ENCODE data around the gene MPZ. TPM values are rescaled to one million over a fixed set of nuclear protein-coding genes. Genes with fewer than 3 reads are reported as not detected.

Gene MPZ
- total RNA-seq, 1 donor from 2014 or later, result 2.5 TPM

DNA sequence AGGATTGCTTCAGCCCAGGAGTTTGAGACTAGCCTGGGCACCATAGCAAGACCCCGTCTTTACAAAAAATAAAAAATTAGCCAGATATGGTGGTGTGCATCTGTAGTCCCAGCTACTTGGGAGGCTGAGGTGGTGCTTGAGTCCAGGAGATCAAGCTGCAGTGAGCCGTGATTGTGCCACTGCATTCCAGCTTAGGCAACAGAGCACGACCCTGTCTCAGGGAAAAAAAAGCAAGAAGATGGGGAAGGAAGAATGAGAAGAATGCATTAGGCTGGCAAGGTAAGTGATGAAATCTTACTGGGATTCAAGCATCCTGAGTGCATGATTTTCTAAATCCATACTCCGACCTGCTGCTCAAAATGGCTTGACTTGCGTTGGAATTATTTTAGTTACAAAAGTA, 44.5 kb downstream of the MPZ start:
- ATAC-seq (no peak), DNase-seq (no peak)
- Histone ChIP-seq H3K27ac (no peak overlapping the region), H3K4me1 (no peaks in the 10 kb centered on the region), H3K4me3 (no peak overlapping the region), H3K36me3 (no peaks in the 10 kb centered on the region), H3K9me3 (no peaks in the 10 kb centered on the region), H3K27me3 (peaks cover 1% of the 10 kb centered on the region)
- TF ChIP-seq, protein P1, sequence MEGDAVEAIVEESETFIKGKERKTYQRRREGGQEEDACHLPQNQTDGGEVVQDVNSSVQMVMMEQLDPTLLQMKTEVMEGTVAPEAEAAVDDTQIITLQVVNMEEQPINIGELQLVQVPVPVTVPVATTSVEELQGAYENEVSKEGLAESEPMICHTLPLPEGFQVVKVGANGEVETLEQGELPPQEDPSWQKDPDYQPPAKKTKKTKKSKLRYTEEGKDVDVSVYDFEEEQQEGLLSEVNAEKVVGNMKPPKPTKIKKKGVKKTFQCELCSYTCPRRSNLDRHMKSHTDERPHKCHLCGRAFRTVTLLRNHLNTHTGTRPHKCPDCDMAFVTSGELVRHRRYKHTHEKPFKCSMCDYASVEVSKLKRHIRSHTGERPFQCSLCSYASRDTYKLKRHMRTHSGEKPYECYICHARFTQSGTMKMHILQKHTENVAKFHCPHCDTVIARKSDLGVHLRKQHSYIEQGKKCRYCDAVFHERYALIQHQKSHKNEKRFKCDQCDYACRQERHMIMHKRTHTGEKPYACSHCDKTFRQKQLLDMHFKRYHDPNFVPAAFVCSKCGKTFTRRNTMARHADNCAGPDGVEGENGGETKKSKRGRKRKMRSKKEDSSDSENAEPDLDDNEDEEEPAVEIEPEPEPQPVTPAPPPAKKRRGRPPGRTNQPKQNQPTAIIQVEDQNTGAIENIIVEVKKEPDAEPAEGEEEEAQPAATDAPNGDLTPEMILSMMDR (IDR thresholded peaks at IDR 0.05), result no peak
- intact Hi-C loops (cut with DNase I), result no loop called here

DNA sequence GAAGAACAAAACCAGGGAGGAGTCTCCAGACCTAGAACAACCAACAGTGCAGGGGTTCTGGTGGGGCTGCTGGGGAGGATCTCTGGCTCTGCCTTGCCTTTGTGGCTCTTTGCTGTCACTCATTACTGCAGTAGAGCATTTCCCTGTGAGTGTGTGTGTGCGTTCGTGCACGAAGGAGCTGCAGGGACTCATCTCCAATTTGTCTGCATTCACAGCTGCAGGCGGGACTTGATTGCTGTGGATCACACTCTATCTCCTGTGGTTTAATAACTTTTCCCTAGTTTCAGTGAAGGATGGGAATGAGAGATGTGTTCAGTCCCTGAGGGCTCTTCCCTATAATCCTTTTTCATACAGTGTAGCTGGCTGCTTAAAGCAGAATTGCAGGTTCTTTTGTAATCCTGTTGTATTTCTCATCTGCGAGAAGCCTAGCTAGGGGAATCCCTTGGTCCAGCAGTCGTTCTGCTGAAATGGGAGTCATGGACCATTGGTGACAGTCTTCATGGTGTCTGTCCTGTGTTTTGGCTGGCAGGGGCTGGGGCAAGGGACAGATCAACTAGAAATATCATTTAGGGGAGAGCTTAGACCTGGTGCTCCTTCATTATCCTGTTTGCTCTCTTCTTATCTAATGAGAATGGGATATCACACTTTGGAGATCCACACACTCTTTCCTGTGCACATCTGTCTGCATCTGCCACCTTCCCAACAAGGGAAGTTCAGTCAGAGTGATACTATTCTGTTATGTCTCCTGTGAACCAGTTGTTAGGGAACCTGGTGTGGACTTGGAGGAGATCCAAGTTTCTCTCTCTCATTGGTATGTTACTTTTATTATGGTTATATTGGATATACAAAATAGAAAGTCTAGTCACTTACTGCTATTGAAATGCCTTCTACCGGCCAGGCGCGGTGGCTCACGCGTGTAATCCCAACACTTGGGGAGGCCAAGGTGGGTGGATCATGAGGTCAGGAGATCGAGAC, 48.2 kb downstream of the MPZ start:
- intact Hi-C loops (cut with DNase I), result no loop called here
- no peak for ATAC-seq
- no peaks in the 10 kb centered on the region for H3K9me3 ChIP-seq
- no peak overlapping the region for H3K27ac ChIP-seq
- no peaks in the 10 kb centered on the region for H3K36me3 ChIP-seq
- DNase-seq, result no peak
- peaks cover 29% of the 10 kb centered on the region for H3K27me3 ChIP-seq
- TF ChIP-seq, protein P1 (IDR thresholded peaks at IDR 0.05), result no peak
- no peak overlapping the region for H3K4me3 ChIP-seq
- H3K4me1 ChIP-seq, result no peaks in the 10 kb centered on the region

DNA sequence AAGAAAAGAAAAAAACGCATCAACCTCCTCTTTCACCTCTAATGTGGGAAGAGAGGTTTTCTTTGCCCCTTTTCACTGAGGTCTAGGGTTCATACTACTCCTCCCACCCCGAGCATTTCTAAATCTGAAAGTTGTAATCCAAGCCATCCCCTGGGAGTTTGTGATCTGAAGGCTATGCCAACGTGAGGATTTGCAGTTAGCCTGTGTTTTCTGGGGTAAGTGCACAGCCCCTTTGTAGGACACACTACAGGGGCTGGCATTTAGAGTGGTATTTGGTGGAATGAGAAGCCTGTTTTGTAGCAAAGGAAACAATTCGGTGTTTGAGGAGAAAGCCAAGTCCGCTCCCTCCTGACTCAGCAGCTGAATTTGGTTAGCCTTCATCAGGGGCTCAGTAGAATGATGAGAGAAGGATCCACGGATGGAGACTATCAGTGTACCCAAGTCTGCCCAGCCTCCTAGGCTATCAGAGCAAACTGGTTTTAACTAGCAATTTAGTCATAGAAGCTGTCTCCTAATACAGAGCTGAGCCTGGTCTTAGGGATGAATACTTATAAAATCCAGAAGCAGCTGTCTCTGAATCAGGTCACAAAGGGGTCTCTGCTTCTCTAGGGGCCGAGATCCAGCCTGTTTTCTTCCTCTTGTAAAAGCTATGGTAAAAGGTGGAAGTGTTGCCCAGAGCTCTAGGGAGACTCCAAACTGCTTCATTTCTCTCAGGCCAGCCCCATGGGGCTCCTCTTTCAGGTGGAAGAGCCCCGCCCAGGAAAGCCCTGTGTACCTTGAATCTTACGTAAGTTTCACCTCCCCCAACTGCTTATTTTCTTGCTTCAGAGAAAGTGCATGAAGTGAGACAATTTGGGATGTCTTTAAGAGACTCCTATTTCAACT, 49.1 kb downstream of the MPZ start:
- peaks cover 29% of the 10 kb centered on the region for H3K27me3 ChIP-seq

DNA sequence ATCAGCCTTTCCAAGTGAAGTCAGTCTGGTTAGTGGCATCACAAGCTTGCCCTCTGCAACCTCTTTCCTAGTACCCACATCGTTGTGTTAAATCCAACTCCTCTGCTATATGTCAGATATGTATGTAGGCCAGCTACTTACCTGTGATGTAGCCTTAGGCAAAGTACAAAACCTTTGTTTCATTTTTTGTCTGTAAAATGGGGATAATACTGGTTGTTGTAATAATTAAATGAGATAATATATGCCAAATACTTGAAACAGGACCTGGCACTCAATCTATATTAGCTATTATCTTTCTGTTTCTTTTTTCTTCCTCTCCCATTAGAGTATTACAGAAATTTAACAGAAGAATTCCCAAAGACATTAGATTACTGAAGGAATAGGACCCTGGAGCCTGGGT, 50.0 kb downstream of the MPZ start:
- no peaks in the 10 kb centered on the region for H3K9me3 ChIP-seq
- DNase-seq (no peak), ATAC-seq (no peak)
- no peak overlapping the region for H3K27ac ChIP-seq
- no peak overlapping the region for H3K4me3 ChIP-seq
- H3K4me1 ChIP-seq, result no peaks in the 10 kb centered on the region
- H3K27me3 ChIP-seq, result peaks cover 29% of the 10 kb centered on the region
- H3K36me3 ChIP-seq, result no peaks in the 10 kb centered on the region
- TF ChIP-seq, protein P1 (IDR thresholded peaks at IDR 0.05), result no peak
- intact Hi-C loops (cut with DNase I), result no loop called here

More for the DNA sequence above, 49.1 kb downstream of the MPZ start:
- no peak for DNase-seq
- H3K36me3 ChIP-seq, result no peaks in the 10 kb centered on the region
- intact Hi-C loops (cut with DNase I), result no loop called here
- TF ChIP-seq, protein P1 (IDR thresholded peaks at IDR 0.05), result no peak
- no peaks in the 10 kb centered on the region for H3K9me3 ChIP-seq
- no peak overlapping the region for H3K27ac ChIP-seq
- ATAC-seq, result peak; percentile 66
- no peak overlapping the region for H3K4me3 ChIP-seq
- H3K4me1 ChIP-seq, result no peaks in the 10 kb centered on the region

DNA sequence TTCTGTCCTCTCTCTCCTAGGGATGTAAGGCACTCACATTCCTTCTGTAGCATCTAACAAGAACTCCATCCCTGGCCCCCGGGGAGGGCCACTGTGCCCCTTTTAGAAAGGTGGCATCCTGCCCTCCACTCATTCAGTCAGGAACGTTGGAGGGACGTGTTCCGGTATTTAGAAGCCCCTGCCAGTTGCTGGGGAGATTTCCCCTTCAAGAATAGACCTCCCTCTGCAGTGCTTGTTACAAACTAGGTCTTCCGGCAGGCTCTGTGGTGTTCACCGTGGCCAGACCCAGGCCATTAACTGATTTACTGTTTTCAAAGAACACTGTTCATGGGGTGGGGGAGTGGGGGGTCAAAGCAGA, 50.4 kb downstream of the MPZ start:
- Histone ChIP-seq H3K36me3 (no peaks in the 10 kb centered on the region), H3K4me3 (peak overlapping the region; percentile 43), H3K4me1 (no peaks in the 10 kb centered on the region), H3K27me3 (peaks cover 29% of the 10 kb centered on the region), H3K27ac (no peak overlapping the region), H3K9me3 (no peaks in the 10 kb centered on the region)
- ATAC-seq (no peak), DNase-seq (no peak)
- TF ChIP-seq, protein P1 (IDR thresholded peaks at IDR 0.05), result no peak
- intact Hi-C loops (cut with DNase I), result no loop called here

Measured in upper lobe of right lung (tissue), 1 donor.